ENCODE results near the gene NRXN3.

NRXN3 gene

DNA sequence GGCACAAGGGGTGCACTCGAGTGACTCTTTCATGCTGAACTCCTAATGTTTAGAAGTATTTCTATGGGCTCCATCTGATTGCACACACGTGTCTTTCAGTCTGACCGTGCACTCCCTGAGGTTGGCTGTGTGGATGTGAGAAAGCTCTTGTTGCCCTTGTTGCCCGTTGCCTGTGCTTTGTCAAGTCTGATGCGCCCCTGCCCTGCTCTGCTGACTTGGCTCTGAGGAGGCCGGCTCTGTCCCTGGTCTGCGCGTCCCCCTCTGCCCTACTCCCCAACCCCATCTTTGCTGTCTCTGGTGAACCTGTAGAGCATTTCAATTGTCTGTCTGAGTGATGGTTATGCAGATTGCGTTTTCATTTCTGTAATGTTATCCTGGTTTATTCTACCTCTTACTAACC lies 802.3 kb downstream of the NRXN3 start:
- H3K36me3 ChIP-seq (ENCODE audit: control insufficient read depth, insufficient read depth, low read length), result no peaks in the 10 kb centered on the region
- no peaks in the 10 kb centered on the region for H3K4me1 ChIP-seq (ENCODE audit: control insufficient read depth, insufficient read depth, low read length)
- H3K9ac ChIP-seq (ENCODE audit: low read length), result no peak overlapping the region
- no peak overlapping the region for H3K4me3 ChIP-seq (ENCODE audit: low read length)
- H3K9me3 ChIP-seq (ENCODE audit: control insufficient read depth, low read length), result no peaks in the 10 kb centered on the region
- no peaks in the 10 kb centered on the region for H3K27me3 ChIP-seq (ENCODE audit: control insufficient read depth, insufficient read depth, low read length)

DNA sequence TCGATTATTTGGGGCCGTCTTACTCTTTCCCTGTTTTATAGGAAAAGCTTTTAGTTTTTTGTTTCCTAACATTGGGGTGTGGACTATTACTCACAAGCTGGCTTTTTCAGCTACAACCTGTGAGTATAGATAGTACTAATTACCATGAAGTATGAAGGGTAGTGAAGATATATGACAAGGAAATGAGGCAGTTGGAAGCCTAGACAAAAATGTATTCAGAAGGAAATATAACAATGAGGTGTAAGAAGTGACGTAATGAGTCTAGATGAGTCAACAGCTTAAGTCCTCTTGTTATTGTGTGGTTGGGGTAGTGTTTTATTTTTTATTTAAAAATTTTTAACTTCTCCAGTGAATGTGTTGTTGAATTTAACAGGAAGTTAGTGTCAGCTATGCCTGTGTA lies 804.5 kb downstream of the NRXN3 start:
- Histone ChIP-seq H3K27me3 (ENCODE audit: control insufficient read depth, insufficient read depth, low read length) (no peaks in the 10 kb centered on the region), H3K4me3 (ENCODE audit: low read length) (no peak overlapping the region), H3K9ac (ENCODE audit: low read length) (no peak overlapping the region), H3K4me1 (ENCODE audit: control insufficient read depth, insufficient read depth, low read length) (no peaks in the 10 kb centered on the region), H3K36me3 (ENCODE audit: control insufficient read depth, insufficient read depth, low read length) (no peaks in the 10 kb centered on the region), H3K9me3 (ENCODE audit: control insufficient read depth, low read length) (no peaks in the 10 kb centered on the region)

DNA sequence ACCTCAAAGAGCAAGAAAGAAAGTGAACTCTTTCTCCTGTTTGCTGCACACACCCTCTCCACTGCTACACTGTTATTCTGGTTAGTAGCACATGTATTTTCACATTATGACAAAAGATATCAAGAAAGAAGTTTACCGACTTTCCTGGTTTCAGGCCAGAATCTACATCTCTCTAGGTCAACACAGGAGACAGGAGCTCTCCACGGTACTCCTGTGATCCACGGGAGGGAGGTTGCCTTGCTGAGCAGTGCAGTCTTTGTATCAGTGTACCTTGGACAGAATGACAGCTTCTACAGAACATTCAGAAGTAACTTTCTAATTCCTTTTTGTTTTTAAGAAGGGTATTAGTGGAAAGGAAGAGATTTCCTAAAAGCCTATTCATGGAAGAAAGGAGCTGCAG lies 805.6 kb downstream of the NRXN3 start:
- Histone ChIP-seq H3K9ac (ENCODE audit: low read length) (no peak overlapping the region), H3K36me3 (ENCODE audit: control insufficient read depth, insufficient read depth, low read length) (no peaks in the 10 kb centered on the region), H3K4me1 (ENCODE audit: control insufficient read depth, insufficient read depth, low read length) (no peaks in the 10 kb centered on the region), H3K4me3 (ENCODE audit: low read length) (no peak overlapping the region), H3K9me3 (ENCODE audit: control insufficient read depth, low read length) (no peaks in the 10 kb centered on the region), H3K27me3 (ENCODE audit: control insufficient read depth, insufficient read depth, low read length) (no peaks in the 10 kb centered on the region)

DNA sequence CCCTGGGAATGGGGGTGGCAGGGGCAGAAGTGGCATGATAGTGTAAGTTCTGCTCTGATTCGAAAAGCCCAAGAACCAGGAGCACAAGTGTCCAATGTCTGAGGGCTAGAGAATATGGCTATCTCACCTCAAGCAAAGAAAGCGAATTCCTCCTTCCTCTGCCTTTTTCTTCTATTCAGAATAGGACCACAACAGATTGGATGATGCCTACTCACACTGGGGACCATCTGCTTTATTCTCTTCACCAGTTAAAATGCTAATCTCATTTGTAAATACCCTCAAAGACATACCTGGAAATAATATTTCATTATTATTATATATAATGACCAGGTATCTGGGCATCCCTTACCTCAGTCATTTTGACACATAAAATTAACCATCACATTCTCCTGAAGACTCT lies 808.7 kb downstream of the NRXN3 start:
- H3K9me3 ChIP-seq (ENCODE audit: control insufficient read depth, low read length), result no peaks in the 10 kb centered on the region
- H3K4me3 ChIP-seq (ENCODE audit: low read length), result no peak overlapping the region
- H3K9ac ChIP-seq (ENCODE audit: low read length), result no peak overlapping the region
- no peaks in the 10 kb centered on the region for H3K4me1 ChIP-seq (ENCODE audit: control insufficient read depth, insufficient read depth, low read length)
- H3K27me3 ChIP-seq (ENCODE audit: control insufficient read depth, insufficient read depth, low read length), result no peaks in the 10 kb centered on the region
- H3K36me3 ChIP-seq (ENCODE audit: control insufficient read depth, insufficient read depth, low read length), result no peaks in the 10 kb centered on the region

DNA sequence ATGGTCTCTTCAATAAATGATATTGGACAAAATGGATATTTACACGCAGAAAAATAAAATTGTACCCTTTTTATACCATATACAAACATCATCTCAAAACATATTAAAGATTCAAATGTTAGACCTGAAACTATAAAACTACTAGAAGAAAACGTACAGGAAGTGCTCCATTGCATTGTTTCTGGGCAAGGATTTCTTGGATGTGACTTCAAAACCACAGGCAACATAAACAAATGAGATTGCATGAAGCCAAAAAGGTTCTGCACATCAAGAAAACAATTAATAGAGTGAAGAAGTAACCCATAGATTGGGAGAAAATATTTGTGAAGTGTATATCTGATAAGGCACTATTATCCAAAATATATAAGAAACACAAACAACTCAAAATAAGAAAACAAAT lies 812.4 kb downstream of the NRXN3 start:
- no peaks in the 10 kb centered on the region for H3K4me1 ChIP-seq (ENCODE audit: control insufficient read depth, insufficient read depth, low read length)
- no peaks in the 10 kb centered on the region for H3K36me3 ChIP-seq (ENCODE audit: control insufficient read depth, insufficient read depth, low read length)
- H3K9ac ChIP-seq (ENCODE audit: low read length), result no peak overlapping the region
- H3K9me3 ChIP-seq (ENCODE audit: control insufficient read depth, low read length), result no peaks in the 10 kb centered on the region
- no peak overlapping the region for H3K4me3 ChIP-seq (ENCODE audit: low read length)
- no peaks in the 10 kb centered on the region for H3K27me3 ChIP-seq (ENCODE audit: control insufficient read depth, insufficient read depth, low read length)

DNA sequence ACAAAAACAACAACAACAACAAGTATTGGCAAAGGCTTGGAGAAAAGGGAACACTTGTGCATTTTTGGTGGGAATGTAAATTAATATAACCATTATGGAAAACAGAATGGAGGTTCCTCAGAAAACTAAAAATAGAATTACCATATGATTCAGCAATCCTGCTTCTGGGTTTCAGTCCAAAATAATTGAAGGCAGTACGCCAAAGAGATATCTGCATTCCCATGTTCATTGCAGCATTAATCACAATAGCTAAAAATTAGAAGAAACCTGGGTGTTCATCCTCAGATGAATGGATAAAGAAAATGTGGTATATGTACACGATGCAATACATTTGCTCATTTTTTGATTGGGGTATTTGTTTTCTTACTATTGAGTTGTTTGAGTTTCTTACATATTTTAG lies 813.0 kb downstream of the NRXN3 start:
- no peak overlapping the region for H3K9ac ChIP-seq (ENCODE audit: low read length)
- H3K4me3 ChIP-seq (ENCODE audit: low read length), result no peak overlapping the region
- no peaks in the 10 kb centered on the region for H3K36me3 ChIP-seq (ENCODE audit: control insufficient read depth, insufficient read depth, low read length)
- no peaks in the 10 kb centered on the region for H3K27me3 ChIP-seq (ENCODE audit: control insufficient read depth, insufficient read depth, low read length)
- H3K9me3 ChIP-seq (ENCODE audit: control insufficient read depth, low read length), result no peaks in the 10 kb centered on the region
- H3K4me1 ChIP-seq (ENCODE audit: control insufficient read depth, insufficient read depth, low read length), result no peaks in the 10 kb centered on the region

DNA sequence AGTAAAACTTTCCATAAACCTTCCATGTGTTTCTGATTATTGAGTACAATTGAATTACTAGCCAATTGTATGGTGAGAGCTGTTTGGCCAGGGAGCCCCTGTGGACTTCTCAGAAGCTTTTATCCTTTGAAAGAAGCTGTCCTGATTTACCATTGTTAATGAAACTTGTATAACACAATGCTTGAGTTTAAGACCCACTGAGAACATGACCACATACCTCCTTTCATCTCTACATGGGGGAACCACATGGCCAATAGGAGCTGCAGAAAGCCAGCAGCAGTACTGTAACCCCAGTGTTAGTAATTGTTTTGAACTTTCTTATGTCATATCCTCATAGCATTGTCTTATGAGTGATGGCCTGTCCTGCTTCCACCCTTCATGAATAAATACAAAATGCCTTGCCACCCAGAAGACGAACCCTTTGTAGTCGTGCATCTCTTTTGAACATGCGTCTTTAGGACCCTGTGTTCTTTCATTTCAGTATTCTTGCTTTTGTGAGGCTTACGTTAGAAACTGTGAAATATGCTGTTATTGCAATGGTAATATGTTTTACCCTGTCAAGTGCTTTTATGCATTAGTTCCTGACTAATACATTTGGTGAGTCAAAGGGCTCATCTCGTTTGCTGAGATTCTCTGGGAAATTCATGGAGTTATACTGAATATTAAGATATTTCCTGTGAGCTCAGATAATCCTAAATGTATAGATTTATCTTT lies 815.7 kb downstream of the NRXN3 start:
- Histone ChIP-seq H3K36me3 (ENCODE audit: control insufficient read depth, insufficient read depth, low read length) (no peaks in the 10 kb centered on the region), H3K27me3 (ENCODE audit: control insufficient read depth, insufficient read depth, low read length) (no peaks in the 10 kb centered on the region), H3K4me1 (ENCODE audit: control insufficient read depth, insufficient read depth, low read length) (no peaks in the 10 kb centered on the region), H3K9me3 (ENCODE audit: control insufficient read depth, low read length) (no peaks in the 10 kb centered on the region), H3K9ac (ENCODE audit: low read length) (no peak overlapping the region), H3K4me3 (ENCODE audit: low read length) (no peak overlapping the region)

DNA sequence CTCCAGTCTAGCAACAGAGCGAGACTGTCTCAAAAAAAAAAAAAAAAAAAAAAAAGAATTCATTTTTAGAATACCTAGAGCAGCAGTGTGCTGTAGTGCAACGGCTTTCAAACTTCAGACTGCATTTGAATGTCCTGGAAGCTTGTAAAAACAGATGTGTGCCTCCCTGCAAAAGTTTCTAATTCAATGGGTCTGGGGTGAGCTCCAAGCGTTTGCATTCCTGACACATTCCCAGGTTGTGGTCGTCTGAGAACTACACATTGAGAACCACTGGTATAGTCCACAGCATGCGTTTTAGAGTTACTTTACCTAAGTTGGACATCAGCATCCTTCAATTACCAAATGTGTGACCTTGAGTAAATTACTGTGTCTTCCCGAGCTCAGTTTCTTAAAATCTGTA lies 816.8 kb downstream of the NRXN3 start:
- H3K36me3 ChIP-seq (ENCODE audit: control insufficient read depth, insufficient read depth, low read length), result no peaks in the 10 kb centered on the region
- H3K9ac ChIP-seq (ENCODE audit: low read length), result no peak overlapping the region
- no peaks in the 10 kb centered on the region for H3K4me1 ChIP-seq (ENCODE audit: control insufficient read depth, insufficient read depth, low read length)
- H3K27me3 ChIP-seq (ENCODE audit: control insufficient read depth, insufficient read depth, low read length), result no peaks in the 10 kb centered on the region
- no peak overlapping the region for H3K4me3 ChIP-seq (ENCODE audit: low read length)
- no peaks in the 10 kb centered on the region for H3K9me3 ChIP-seq (ENCODE audit: control insufficient read depth, low read length)

DNA sequence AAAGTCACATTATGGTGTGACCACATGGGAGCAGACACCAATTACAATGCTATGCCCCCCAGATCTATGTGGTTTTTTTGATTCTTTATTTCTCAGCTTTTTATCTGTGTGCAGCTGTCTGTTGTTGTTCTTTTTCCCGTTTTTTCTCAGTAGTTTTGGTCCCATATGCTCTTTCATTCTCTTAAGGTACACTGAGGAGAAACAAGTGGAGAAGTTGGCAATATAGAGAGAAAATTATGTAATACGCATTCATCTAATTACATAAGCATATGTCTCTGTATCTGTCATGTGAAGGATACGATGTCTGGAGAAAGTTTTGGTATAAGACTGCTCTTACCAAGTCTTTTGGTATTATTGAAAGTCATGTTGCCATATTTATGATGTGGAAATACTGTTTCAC lies 819.0 kb downstream of the NRXN3 start:
- no peak overlapping the region for H3K4me3 ChIP-seq (ENCODE audit: low read length)
- no peaks in the 10 kb centered on the region for H3K36me3 ChIP-seq (ENCODE audit: control insufficient read depth, insufficient read depth, low read length)
- H3K4me1 ChIP-seq (ENCODE audit: control insufficient read depth, insufficient read depth, low read length), result no peaks in the 10 kb centered on the region
- H3K9ac ChIP-seq (ENCODE audit: low read length), result no peak overlapping the region
- H3K9me3 ChIP-seq (ENCODE audit: control insufficient read depth, low read length), result no peaks in the 10 kb centered on the region
- no peaks in the 10 kb centered on the region for H3K27me3 ChIP-seq (ENCODE audit: control insufficient read depth, insufficient read depth, low read length)

DNA sequence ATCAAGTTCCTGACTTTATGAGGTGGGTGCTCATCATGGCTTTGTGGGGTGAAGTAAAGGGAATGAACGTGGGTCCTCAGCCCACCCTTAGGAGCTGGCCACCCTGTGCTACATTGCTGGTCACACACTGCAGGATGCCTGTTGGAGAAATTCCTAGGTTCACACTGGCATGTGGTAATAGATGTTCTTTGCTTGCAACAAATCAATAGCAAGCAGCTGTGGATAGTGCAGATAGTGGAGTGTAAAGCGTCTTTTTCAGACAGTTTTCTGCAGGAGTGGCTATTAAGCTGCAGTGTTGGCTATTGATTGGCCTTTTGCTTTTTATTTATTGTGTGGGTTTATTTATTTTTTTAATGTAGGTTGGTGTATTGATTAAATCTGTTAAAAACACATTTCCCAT lies 822.7 kb downstream of the NRXN3 start:
- H3K27me3 ChIP-seq (ENCODE audit: control insufficient read depth, insufficient read depth, low read length), result no peaks in the 10 kb centered on the region
- no peak overlapping the region for H3K4me3 ChIP-seq (ENCODE audit: low read length)
- no peaks in the 10 kb centered on the region for H3K36me3 ChIP-seq (ENCODE audit: control insufficient read depth, insufficient read depth, low read length)
- H3K4me1 ChIP-seq (ENCODE audit: control insufficient read depth, insufficient read depth, low read length), result no peaks in the 10 kb centered on the region
- H3K9me3 ChIP-seq (ENCODE audit: control insufficient read depth, low read length), result no peaks in the 10 kb centered on the region
- no peak overlapping the region for H3K9ac ChIP-seq (ENCODE audit: low read length)

DNA sequence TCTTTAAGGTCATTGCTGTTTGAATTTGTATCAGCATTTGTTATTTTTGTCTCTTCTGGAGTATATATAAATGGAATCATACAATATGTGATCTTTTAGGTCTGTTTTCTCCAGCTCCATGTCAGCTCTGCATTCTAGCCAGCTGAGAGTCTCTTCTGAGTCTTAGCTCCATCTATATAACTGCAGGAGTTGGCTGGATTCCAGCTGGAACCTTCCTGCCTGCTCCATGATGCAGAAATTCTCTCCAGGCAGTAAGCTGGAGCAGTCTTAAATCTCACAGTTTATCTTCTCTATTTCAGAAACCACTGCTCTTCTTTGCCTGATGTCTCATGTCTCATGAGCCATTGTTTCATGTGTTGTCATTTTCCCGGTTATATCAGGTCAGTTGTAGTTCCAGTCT lies 827.6 kb downstream of the NRXN3 start:
- Histone ChIP-seq H3K4me1 (ENCODE audit: control insufficient read depth, insufficient read depth, low read length) (no peaks in the 10 kb centered on the region), H3K4me3 (ENCODE audit: low read length) (no peak overlapping the region), H3K27me3 (ENCODE audit: control insufficient read depth, insufficient read depth, low read length) (no peaks in the 10 kb centered on the region), H3K36me3 (ENCODE audit: control insufficient read depth, insufficient read depth, low read length) (no peaks in the 10 kb centered on the region), H3K9ac (ENCODE audit: low read length) (no peak overlapping the region), H3K9me3 (ENCODE audit: control insufficient read depth, low read length) (no peaks in the 10 kb centered on the region)

DNA sequence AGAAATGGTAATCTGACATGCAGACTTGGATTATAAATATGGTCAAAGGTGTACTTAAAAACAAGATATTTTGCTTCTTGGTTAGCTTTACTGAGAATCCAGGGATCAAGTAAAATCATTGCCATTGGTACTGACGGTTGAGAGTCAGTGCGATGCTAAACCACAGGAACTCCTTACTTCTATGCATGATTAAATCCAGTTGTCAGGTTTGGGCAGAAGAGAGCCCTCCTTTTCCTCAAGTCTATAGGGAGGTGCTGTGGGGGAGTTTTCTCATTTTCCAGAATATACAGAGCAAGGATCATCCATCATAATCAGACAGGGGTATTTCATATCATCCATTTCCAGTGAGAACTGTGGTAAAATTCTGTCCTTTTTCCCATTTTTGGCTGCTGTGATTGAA lies 839.1 kb downstream of the NRXN3 start:
- Histone ChIP-seq H3K9ac (ENCODE audit: low read length) (no peak overlapping the region), H3K36me3 (ENCODE audit: control insufficient read depth, insufficient read depth, low read length) (no peaks in the 10 kb centered on the region), H3K27me3 (ENCODE audit: control insufficient read depth, insufficient read depth, low read length) (no peaks in the 10 kb centered on the region), H3K9me3 (ENCODE audit: control insufficient read depth, low read length) (no peaks in the 10 kb centered on the region), H3K4me3 (ENCODE audit: low read length) (no peak overlapping the region), H3K4me1 (ENCODE audit: control insufficient read depth, insufficient read depth, low read length) (no peaks in the 10 kb centered on the region)

All from mucosa of stomach (tissue), 1 donor.